HUES64 (cell line): ENCODE results near the gene DRAM2. TPM values are rescaled to one million over a fixed set of nuclear protein-coding genes. Genes with fewer than 3 reads are reported as not detected.

ENCODE experiments used
- H3K27ac ChIP-seq: 2 replicates; pipeline ENCODE4 v1.7.0; 2013; ENCODE audit warnings: low read depth, low read length, inconsistent platforms
- H3K27me3 ChIP-seq: 2 replicates; pipeline ENCODE4 v1.6.1; 2013; ENCODE audit warnings: mild to moderate bottlenecking, low read length; ENCODE audit not compliant: insufficient read depth
- H3K36me3 ChIP-seq: 2 replicates; pipeline ENCODE4 v1.6.1; 2013; ENCODE audit warnings: mild to moderate bottlenecking, low read length; ENCODE audit not compliant: insufficient read depth
- H3K4me1 ChIP-seq: 2 replicates; pipeline ENCODE4 v1.6.1; 2013; ENCODE audit warnings: mild to moderate bottlenecking, low read length, moderate library complexity; ENCODE audit not compliant: insufficient read depth
- H3K4me3 ChIP-seq: 2 replicates; pipeline ENCODE4 v1.5.1; 2013; ENCODE audit warnings: mild to moderate bottlenecking, low read length, moderate library complexity
- H3K9ac ChIP-seq: 2 replicates; pipeline ENCODE4 v1.6.1; 2013; ENCODE audit warnings: mild to moderate bottlenecking, low read depth, low read length
- H3K9me3 ChIP-seq: 2 replicates; pipeline ENCODE4 v1.6.1; 2013; ENCODE audit warnings: low read depth, low read length; ENCODE audit not compliant: insufficient read depth
- WGBS: fragments of 150-250, 120-280 bp; methylation state at CpG from one replicate; pipeline ENCODE4 v1.1.7; 2013; ENCODE audit warnings: missing lambda C conversion rate; 5-methylcytosine and 5-hydroxymethylcytosine counted together
- polyA plus RNA-seq, 2 experiments: library from polyadenylated mRNA; stranded (reverse); fragments of 50-300 nt; gene quantifications; one replicate each; pipeline ENCODE4 v1.2.3, GENCODE V29; 2013

Gene DRAM2
- 22.7 TPM for polyA plus RNA-seq (2013, experiment 1 of 2)
- 31.6 TPM for polyA plus RNA-seq (2013, experiment 2 of 2)

GRCh38 chr1:111139956-111140679 lies at the start of gene DRAM2, which contains the start of gene CEPT1:
DRAM2 (minus strand) TSS chr1:111140093; CDS start chr1:111131554, 8,539 bp downstream.
CEPT1 (plus strand) TSS chr1:111140223; CDS start chr1:111147715, 7,492 bp downstream.
- Histone ChIP-seq H3K27ac (peak within 1 kb of the TSS; percentile 98), H3K9ac (peak within 1 kb of the TSS; percentile 88), H3K9me3 (no peaks in the 10 kb centered on the region), H3K4me1 (peaks cover 22% of the 10 kb centered on the region), H3K27me3 (no peaks in the 10 kb centered on the region), H3K4me3 (peak within 1 kb of the TSS; percentile 88), H3K36me3 (peaks cover 23% of the 10 kb centered on the region)
- under 1% methylated on average over 68 of the region's 68 CpGs for WGBS

GRCh38 chr1:111184663-111185062 lies 44.8 kb upstream of the DRAM2 start:
- Histone ChIP-seq H3K4me3 (no peak overlapping the region), H3K27me3 (no peaks in the 10 kb centered on the region), H3K9ac (no peak overlapping the region), H3K4me1 (no peaks in the 10 kb centered on the region), H3K36me3 (peaks cover 65% of the 10 kb centered on the region), H3K9me3 (no peaks in the 10 kb centered on the region), H3K27ac (no peak overlapping the region)

GRCh38 chr1:111183308-111184069 lies 43.6 kb upstream of the DRAM2 start:
- H3K9ac ChIP-seq, result no peak overlapping the region
- 94% methylated on average over 5 of the region's 6 CpGs for WGBS
- no peak overlapping the region for H3K4me3 ChIP-seq
- no peaks in the 10 kb centered on the region for H3K9me3 ChIP-seq
- H3K27ac ChIP-seq, result no peak overlapping the region
- no peaks in the 10 kb centered on the region for H3K27me3 ChIP-seq
- no peaks in the 10 kb centered on the region for H3K4me1 ChIP-seq
- peaks cover 70% of the 10 kb centered on the region for H3K36me3 ChIP-seq

- Histone ChIP-seq H3K27ac (no peak overlapping the region), H3K9me3 (no peaks in the 10 kb centered on the region), H3K27me3 (no peaks in the 10 kb centered on the region), H3K4me3 (no peak overlapping the region), H3K9ac (no peak overlapping the region), H3K36me3 (peaks cover 68% of the 10 kb centered on the region), H3K4me1 (no peaks in the 10 kb centered on the region)
- WGBS, result 90% methylated on average over 2 of the region's 2 CpGs
These were observed 42.2 kb upstream of the DRAM2 start for GRCh38 chr1:111182052-111182451.

GRCh38 chr1:111179968-111180533 lies 40.2 kb upstream of the DRAM2 start:
- H3K36me3 ChIP-seq, result peaks cover 71% of the 10 kb centered on the region
- no peak overlapping the region for H3K9ac ChIP-seq
- H3K27me3 ChIP-seq, result no peaks in the 10 kb centered on the region
- H3K4me3 ChIP-seq, result no peak overlapping the region
- no peaks in the 10 kb centered on the region for H3K4me1 ChIP-seq
- H3K27ac ChIP-seq, result no peak overlapping the region
- no peaks in the 10 kb centered on the region for H3K9me3 ChIP-seq

- Histone ChIP-seq H3K36me3 (peaks cover 69% of the 10 kb centered on the region), H3K27me3 (no peaks in the 10 kb centered on the region), H3K4me1 (no peaks in the 10 kb centered on the region), H3K9ac (no peak overlapping the region), H3K9me3 (no peaks in the 10 kb centered on the region), H3K4me3 (no peak overlapping the region), H3K27ac (no peak overlapping the region)
- WGBS, result no CpG with 5 or more reads among the region's 1 CpG
These were observed 36.8 kb upstream of the DRAM2 start for GRCh38 chr1:111176678-111177077.

GRCh38 chr1:111175349-111175748 lies 35.5 kb upstream of the DRAM2 start:
- Histone ChIP-seq H3K27me3 (no peaks in the 10 kb centered on the region), H3K27ac (no peak overlapping the region), H3K4me3 (no peak overlapping the region), H3K9ac (no peak overlapping the region), H3K36me3 (peaks cover 69% of the 10 kb centered on the region), H3K4me1 (no peaks in the 10 kb centered on the region), H3K9me3 (no peaks in the 10 kb centered on the region)
- 96% methylated on average over 3 of the region's 3 CpGs for WGBS

- Histone ChIP-seq H3K36me3 (peaks cover 68% of the 10 kb centered on the region), H3K4me3 (no peak overlapping the region), H3K27me3 (no peaks in the 10 kb centered on the region), H3K9ac (no peak overlapping the region), H3K9me3 (no peaks in the 10 kb centered on the region), H3K27ac (no peak overlapping the region), H3K4me1 (no peaks in the 10 kb centered on the region)
These were observed 34.2 kb upstream of the DRAM2 start for GRCh38 chr1:111174070-111174469.

- Histone ChIP-seq H3K36me3 (peaks cover 66% of the 10 kb centered on the region), H3K27ac (no peak overlapping the region)
These were observed 32.6 kb upstream of the DRAM2 start for GRCh38 chr1:111172463-111172862.

GRCh38 chr1:111164151-111164550 lies 24.3 kb upstream of the DRAM2 start:
- WGBS, result 96% methylated on average over 2 of the region's 2 CpGs
- Histone ChIP-seq H3K9ac (no peak overlapping the region), H3K4me3 (no peak overlapping the region), H3K4me1 (no peaks in the 10 kb centered on the region), H3K9me3 (no peaks in the 10 kb centered on the region), H3K27ac (no peak overlapping the region), H3K36me3 (peaks cover 83% of the 10 kb centered on the region), H3K27me3 (no peaks in the 10 kb centered on the region)

More at GRCh38 chr1:111172463-111172862, 32.6 kb upstream of the DRAM2 start:
- no peak overlapping the region for H3K9ac ChIP-seq
- H3K27me3 ChIP-seq, result no peaks in the 10 kb centered on the region
- H3K9me3 ChIP-seq, result no peaks in the 10 kb centered on the region
- H3K4me3 ChIP-seq, result no peak overlapping the region
- H3K4me1 ChIP-seq, result no peaks in the 10 kb centered on the region

- H3K9me3 ChIP-seq, result no peaks in the 10 kb centered on the region
- H3K27me3 ChIP-seq, result no peaks in the 10 kb centered on the region
- no peaks in the 10 kb centered on the region for H3K4me1 ChIP-seq
- no peak overlapping the region for H3K9ac ChIP-seq
- peaks cover 79% of the 10 kb centered on the region for H3K36me3 ChIP-seq
- H3K4me3 ChIP-seq, result no peak overlapping the region
- 97% methylated on average over 4 of the region's 4 CpGs for WGBS
- H3K27ac ChIP-seq, result no peak overlapping the region
These were observed 23.5 kb upstream of the DRAM2 start for GRCh38 chr1:111163363-111163762.
